DND-41 (cell line): ENCODE data around the gene CCDC60.
A peak's percentile ranks its signal among the peaks of the same experiment; 100 is the strongest.

ENCODE experiments used
- ATAC-seq: fragments of 200-7000 bp; cut with Tn5 transposase; 3 replicates; pipeline ENCODE4 v1.9.1; 2021; ENCODE audit warnings: low read depth; ENCODE audit not compliant: insufficient read depth
- DNase-seq: peaks from one replicate; pipeline ENCODE4 v3.0.0-alpha.2; 2020
- H2AFZ ChIP-seq: 2 replicates; pipeline ENCODE4 v1.6.0; 2012; ENCODE audit warnings: low read depth, low read length
- H3K27ac ChIP-seq: 2 replicates; pipeline ENCODE4 v1.5.1; 2012; ENCODE audit warnings: low read length, inconsistent platforms
- H3K27me3 ChIP-seq: fragments of 200-600 bp; sonication (generic); 2 replicates; pipeline ENCODE4 v1.6.0; 2012; ENCODE audit warnings: low read length, mild to moderate bottlenecking, inconsistent platforms; ENCODE audit not compliant: insufficient read depth, poor library complexity
- H3K36me3 ChIP-seq: 2 replicates; pipeline ENCODE4 v1.5.1; 2012; ENCODE audit warnings: low read length, inconsistent platforms; ENCODE audit not compliant: insufficient read depth
- H3K4me1 ChIP-seq: 2 replicates; pipeline ENCODE4 v1.5.1; 2012; ENCODE audit warnings: mild to moderate bottlenecking, low read length; ENCODE audit not compliant: insufficient read depth
- H3K4me2 ChIP-seq: 2 replicates; pipeline ENCODE4 v1.6.0; 2012; ENCODE audit warnings: mild to moderate bottlenecking, moderate library complexity, low read length, inconsistent platforms; ENCODE audit not compliant: insufficient read depth
- H3K4me3 ChIP-seq, 2 experiments: fragments of 200-600 bp in 1 of 2; shearing (Covaris generic) in 1 of 2; 2 replicates each; pipeline ENCODE4 v1.5.1; 2012 to 2016; ENCODE audit warnings: inconsistent platforms in 2 of 2, low read length in 2 of 2, mild to moderate bottlenecking in 2 of 2, low read depth in 1 of 2, moderate library complexity in 1 of 2
- H3K79me2 ChIP-seq: 2 replicates; pipeline ENCODE4 v1.6.0; 2012; ENCODE audit warnings: low read length, inconsistent platforms; ENCODE audit not compliant: insufficient read depth
- H3K9ac ChIP-seq: 2 replicates; pipeline ENCODE4 v1.6.0; 2012; ENCODE audit warnings: low read depth, mild to moderate bottlenecking, inconsistent platforms, low read length, moderate library complexity
- H3K9me3 ChIP-seq: 2 replicates; pipeline ENCODE4 v1.5.1; 2012; ENCODE audit warnings: low read length, moderate library complexity, mild to moderate bottlenecking, inconsistent platforms; ENCODE audit not compliant: insufficient read depth, severe bottlenecking
- H4K20me1 ChIP-seq: 2 replicates; pipeline ENCODE4 v1.6.0; 2012; ENCODE audit warnings: low read length; ENCODE audit not compliant: insufficient read depth
- CTCF ChIP-seq: IDR thresholded peaks from 2 replicates; pipeline ENCODE4 v1.5.1; 2012; ENCODE audit warnings: borderline replicate concordance, low read length, moderate library complexity, mild to moderate bottlenecking; ENCODE audit not compliant: poor library complexity, severe bottlenecking; ENCODE audit errors: extremely low read depth
- EZH2 ChIP-seq: IDR thresholded peaks from 3 replicates; pipeline ENCODE4 v1.6.1; 2012; ENCODE audit warnings: borderline replicate concordance, low read depth, mild to moderate bottlenecking, moderate library complexity, low read length, inconsistent platforms; ENCODE audit not compliant: severe bottlenecking

CCDC60 gene

GRCh38 chr12:119325813-119326212, 8.7 kb upstream of the CCDC60 start:
- H2AFZ ChIP-seq: no peak overlapping the region
- TF ChIP-seq EZH2: no peak
- no peak for TF ChIP-seq CTCF
- no peak overlapping the region for H3K9ac ChIP-seq
- no peaks in the 10 kb centered on the region for H3K36me3 ChIP-seq
- no peaks in the 10 kb centered on the region for H4K20me1 ChIP-seq
- no peak overlapping the region for H3K27ac ChIP-seq
- H3K4me1 ChIP-seq: no peaks in the 10 kb centered on the region
- ATAC-seq: no peak
- H3K4me3 ChIP-seq: no peak overlapping the region
- no peaks in the 10 kb centered on the region for H3K27me3 ChIP-seq
- H3K4me2 ChIP-seq: no peak overlapping the region
- no peak for DNase-seq
- no peaks in the 10 kb centered on the region for H3K79me2 ChIP-seq
- H3K9me3 ChIP-seq: no peaks in the 10 kb centered on the region

GRCh38 chr12:119326341-119326740, 8.2 kb upstream of the CCDC60 start:
- Histone ChIP-seq H3K27ac (no peak overlapping the region), H3K4me3 (no peak overlapping the region), H3K4me2 (no peak overlapping the region), H4K20me1 (no peaks in the 10 kb centered on the region), H3K4me1 (no peaks in the 10 kb centered on the region), H3K9me3 (no peaks in the 10 kb centered on the region), H2AFZ (no peak overlapping the region), H3K9ac (no peak overlapping the region), H3K36me3 (no peaks in the 10 kb centered on the region), H3K79me2 (no peaks in the 10 kb centered on the region), H3K27me3 (no peaks in the 10 kb centered on the region)
- DNase-seq: no peak
- ATAC-seq: no peak
- no peak for TF ChIP-seq EZH2
- TF ChIP-seq CTCF: no peak

GRCh38 chr12:119327471-119327870, 7.1 kb upstream of the CCDC60 start:
- TF ChIP-seq EZH2 (no peak), CTCF (no peak)
- ATAC-seq (no peak), DNase-seq (no peak)
- Histone ChIP-seq H3K79me2 (no peaks in the 10 kb centered on the region), H3K27me3 (no peaks in the 10 kb centered on the region), H3K4me3 (no peak overlapping the region), H3K27ac (no peak overlapping the region), H3K4me1 (no peaks in the 10 kb centered on the region), H3K36me3 (no peaks in the 10 kb centered on the region), H3K9me3 (no peaks in the 10 kb centered on the region), H4K20me1 (no peaks in the 10 kb centered on the region), H2AFZ (no peak overlapping the region), H3K9ac (no peak overlapping the region), H3K4me2 (no peak overlapping the region)

- TF ChIP-seq CTCF: peak; percentile 48
- TF ChIP-seq EZH2: no peak
- Histone ChIP-seq H3K4me1 (no peaks in the 10 kb centered on the region), H3K27me3 (no peaks in the 10 kb centered on the region), H3K79me2 (no peaks in the 10 kb centered on the region), H3K4me2 (no peak overlapping the region), H3K27ac (no peak overlapping the region), H3K9me3 (no peaks in the 10 kb centered on the region), H3K9ac (no peak overlapping the region), H4K20me1 (no peaks in the 10 kb centered on the region), H3K4me3 (no peak overlapping the region), H2AFZ (no peak overlapping the region), H3K36me3 (no peaks in the 10 kb centered on the region)
- ATAC-seq: peak; percentile 45; the same call in 1 of the 3 replicates
- DNase-seq: peak; percentile 9
Observed at GRCh38 chr12:119328111-119328510, 6.4 kb upstream of the CCDC60 start.
